HepG2 (cell line): ENCODE data around the gene AKTIP. TPM values are rescaled to one million over a fixed set of nuclear protein-coding genes. Genes with fewer than 3 reads are reported as not detected.

ENCODE experiments used
- ATF2 ChIP-seq: sonication (generic); formaldehyde crosslinking; IDR thresholded peaks from 2 replicates; pipeline ENCODE4 v1.4.0; 2020; ENCODE audit warnings: missing genetic modification reagents
- CREBL2 ChIP-seq: sonication (generic); formaldehyde crosslinking; IDR thresholded peaks from 2 replicates; pipeline ENCODE4 v1.8.1; 2023; ENCODE audit warnings: missing genetic modification reagents, mild to moderate bottlenecking, borderline replicate concordance
- ELK4 ChIP-seq: sonication (generic); formaldehyde crosslinking; IDR thresholded peaks from 2 replicates; pipeline ENCODE4 v1.9.0; 2021; ENCODE audit warnings: missing genetic modification reagents, borderline replicate concordance
- ESRRA ChIP-seq: sonication (generic); formaldehyde crosslinking; IDR thresholded peaks from 2 replicates; pipeline ENCODE4 v1.5.1; 2020; ENCODE audit warnings: mild to moderate bottlenecking, low read depth, missing genetic modification reagents
- MEF2D ChIP-seq: sonication (generic); formaldehyde crosslinking; IDR thresholded peaks from 2 replicates; pipeline ENCODE4 v1.5.1; 2020; ENCODE audit warnings: mild to moderate bottlenecking, missing genetic modification reagents
- MXD1 ChIP-seq: sonication (generic); formaldehyde crosslinking; IDR thresholded peaks from 2 replicates; pipeline ENCODE4 v1.4.0; 2020; ENCODE audit warnings: mild to moderate bottlenecking, missing genetic modification reagents
- NFATC3 ChIP-seq: sonication (generic); formaldehyde crosslinking; IDR thresholded peaks from 2 replicates; pipeline ENCODE4 v1.5.1; 2020; ENCODE audit warnings: mild to moderate bottlenecking, missing genetic modification reagents
- REST ChIP-seq, 2 experiments: IDR thresholded peaks; 2 replicates each; pipeline ENCODE4 v1.6.1; 2011 to 2012; ENCODE audit warnings: low read length in 2 of 2, borderline replicate concordance in 1 of 2, low read depth in 1 of 2, mild to moderate bottlenecking in 1 of 2, moderate library complexity in 1 of 2
- RFX5 ChIP-seq: IDR thresholded peaks from 2 replicates; pipeline ENCODE4 v1.6.1; 2011; ENCODE audit warnings: low read depth, low read length, improper control_type of control experiment
- SAFB2 ChIP-seq: sonication (generic); formaldehyde crosslinking; IDR thresholded peaks from 2 replicates; pipeline ENCODE4 v1.5.1; 2020; ENCODE audit warnings: missing genetic modification reagents, low read depth, mild to moderate bottlenecking, borderline replicate concordance
- SP1 ChIP-seq, 2 experiments: fragments of 450-650 bp in 1 of 2; sonication (generic) in 1 of 2; formaldehyde crosslinking in 1 of 2; IDR thresholded peaks; 2 replicates each; pipeline versions ENCODE4 v1.4.0 to v1.6.1; 2016 to 2020; ENCODE audit warnings: missing genetic modification reagents in 1 of 2
- SRSF4 ChIP-seq: fragments of 200-400 bp; formaldehyde crosslinking; IDR thresholded peaks from one replicate; pipeline ENCODE4 v1.6.1; 2018; ENCODE audit warnings: mild to moderate bottlenecking, low read depth, low read length, moderate library complexity; ENCODE audit not compliant: poor library complexity, severe bottlenecking
- ZBTB46 ChIP-seq: sonication (generic); formaldehyde crosslinking; IDR thresholded peaks from 2 replicates; pipeline ENCODE4 v1.4.0; 2020; ENCODE audit warnings: mild to moderate bottlenecking, missing genetic modification reagents, borderline replicate concordance
- ZNF12 ChIP-seq: sonication (generic); formaldehyde crosslinking; IDR thresholded peaks from 2 replicates; pipeline ENCODE4 v1.5.0; 2020; ENCODE audit warnings: missing genetic modification reagents
- ZNF468 ChIP-seq: sonication (generic); formaldehyde crosslinking; IDR thresholded peaks from 2 replicates; pipeline ENCODE4 v1.8.0; 2022; ENCODE audit warnings: mild to moderate bottlenecking, moderate library complexity, missing genetic modification reagents
- ZNF589 ChIP-seq: sonication (generic); formaldehyde crosslinking; conservative IDR thresholded peaks from 2 replicates; pipeline ENCODE4 v1.8.0; 2022; ENCODE audit warnings: mild to moderate bottlenecking, moderate library complexity, missing genetic modification reagents
- ZNF800 ChIP-seq: sonication (generic); formaldehyde crosslinking; IDR thresholded peaks from 2 replicates; pipeline ENCODE4 v1.4.0; 2020; ENCODE audit warnings: missing genetic modification reagents
- polyA plus RNA-seq, 8 experiments: library from polyadenylated mRNA; depleted of rRNA in 3 of 8; stranded (reverse) in 7 of 8; unstranded in 1 of 8; fragments of >200 nt; fragmentation: Illumina TruSeq in 4 of 8; extraction: Trizol in 4 of 8; gene quantifications; 2 replicates each; pipeline versions ENCODE4 v1.2.1 to v1.2.3, GENCODE V29; 2011 to 2016; ENCODE audit warnings: low read depth in 4 of 8, missing spikeins in 1 of 8, mixed read lengths in 1 of 8; ENCODE audit not compliant: insufficient read depth in 1 of 8
- total RNA-seq, 5 experiments: library from RNA; depleted of rRNA; stranded (reverse); fragments of >200 nt; fragmentation: Illumina TruSeq; extraction: Trizol; gene quantifications; 2 replicates each; pipeline ENCODE4 v1.2.3, GENCODE V29; 2016; ENCODE audit warnings: low read depth in 1 of 5

The AKTIP gene
- total and polyA plus RNA-seq, 2 of the 13 experiments (the other 11 are each of a cell fraction or from before 2014, with no cell fraction given): 28.8 to 49.0 TPM

GRCh38 chr16:53549970-53550690 lies 47.1 kb upstream of the AKTIP start (continued):
- TF ChIP-seq SP1 (IDR thresholded peaks at IDR 0.05) (no peak), SP1 (CRISPR knock-in tag; IDR thresholded peaks at IDR 0.05) (no peak), ZNF12 (no peak), RFX5 (no peak), ELK4 (CRISPR knock-in tag) (no peak), CREBL2 (CRISPR knock-in tag) (no peak), ATF2 (CRISPR knock-in tag) (0 out of 2 replicates have a peak, but pooled peaks have one; percentile 33), ZBTB46 (CRISPR knock-in tag) (no peak), MXD1 (CRISPR knock-in tag) (no peak), MEF2D (CRISPR knock-in tag) (no peak), SAFB2 (CRISPR knock-in tag) (no peak), ZNF468 (no peak), ZNF800 (CRISPR knock-in tag) (no peak), REST (IDR thresholded peaks at IDR 0.05; ENCODE audit: borderline replicate concordance in 1 of 2, low read depth in 1 of 2, low read length in 2 of 2) (no peak), NFATC3 (CRISPR knock-in tag) (no peak), ZNF589 (CRISPR knock-in tag) (no peak), ESRRA (CRISPR knock-in tag) (no peak), SRSF4 (no peak)
